ENCODE data around the gene TBC1D8B. TPM values are rescaled to one million over a fixed set of nuclear protein-coding genes. Genes with fewer than 3 reads are reported as not detected.
A peak's percentile ranks its signal among the peaks of the same experiment; 100 is the strongest.

TBC1D8B gene
- 0.05 and 0.55 TPM in 2 replicates for total RNA-seq (2011; cell fraction: chromatin; rRNA removed; ENCODE audit: low replicate concordance)
- 0.53 TPM in 1 of 2 replicates, not detected in the other for total RNA-seq (2011; cell fraction: nucleolus; rRNA removed)
- 0.15 and 0.31 TPM in 2 replicates for total RNA-seq (2011; cell fraction: nucleoplasm; rRNA removed)
- 0.08 TPM in 1 of 2 replicates, not detected in the other for total RNA-seq (2014; rRNA removed)
- 0.10 and 0.18 TPM in 2 replicates for total RNA-seq (2014; rRNA removed; fragmentation: Illumina TruSeq; extraction: Trizol)
- 0.07 and 0.11 TPM in 2 replicates for total RNA-seq (2015; rRNA removed; fragmentation: Illumina TruSeq; extraction: Trizol)
- 0.07 and 0.16 TPM in 2 replicates for total RNA-seq (2021)
- 0.13 TPM in 1 of 2 replicates, not detected in the other for polyA plus RNA-seq (2011; rRNA removed)
- polyA plus RNA-seq (2011; cell fraction: cytosol; rRNA removed) = 0.01 TPM in 1 of 2 replicates, not detected in the other
- polyA plus RNA-seq (2011; cell fraction: nucleus; rRNA removed) = 0.03 TPM in 1 of 2 replicates, not detected in the other
- 0.26 and 0.66 TPM in 2 replicates for polyA plus RNA-seq (2012)
- 0.19 and 0.36 TPM in 2 replicates for polyA plus RNA-seq (2014; fragmentation: Illumina TruSeq; extraction: Trizol)
- under 1 TPM; 0.04 to 0.08 TPM for polyA plus RNA-seq (2014; fragmentation: Nextera tagmentation; extraction: Ambion mirVana)
- polyA plus RNA-seq (2014; rRNA removed) = 0.12 and 0.30 TPM in 2 replicates
- polyA minus RNA-seq (2011; rRNA and poly(A)+ RNA removed) = 0.11 and 0.21 TPM in 2 replicates
- polyA minus RNA-seq (2011; cell fraction: cytosol; rRNA and poly(A)+ RNA removed) = not detected in 2 replicates
- not detected in 2 replicates for polyA minus RNA-seq (2011; cell fraction: nucleus; rRNA and poly(A)+ RNA removed)
- percentile 18 among the genes with signal in this experiment for Bru-seq, nascent RNA
- BruChase-seq, experiment 1, labeled RNA remaining after a 2-hour chase = percentile 17 among the genes with signal in this experiment
- BruChase-seq, experiment 2, labeled RNA remaining after a 6-hour chase = percentile 14 among the genes with signal in this experiment
- long read RNA-seq, experiment 1 = 0 reads
- long read RNA-seq, experiment 2 = 0 reads
- long read RNA-seq, experiment 3 = 0 reads

- DNase-seq (ENCODE audit: extremely low read depth in 1 of 4, low spot score in 3 of 4) = peak; percentile 13 to 56 (median 26)
- in situ Hi-C loops (cut with MboI) (no loop called here), intact Hi-C loops (cut with micrococcal nuclease) (no loop called here)
- Histone ChIP-seq H3K27ac (ENCODE audit: extremely low read depth, low read depth, low read length) (no peak within 1 kb of the TSS), H2AFZ (ENCODE audit: low read depth, low read length) (peak within 1 kb of the TSS; percentile 76), H3K4me1 (replicated peaks in 1 of 2; ENCODE audit: control insufficient read depth in 2 of 2, insufficient read depth in 2 of 2, low read length in 2 of 2) (no peaks in the 10 kb centered on the region), H3K4me3 (peak within 1 kb of the TSS; percentile 31; the same call in 1 of the 2 replicates), H3K9ac (ENCODE audit: insufficient read depth in 1 of 2, low read depth in 2 of 2, low read length in 2 of 2) (0 out of 4 replicates have a peak within 1 kb of the TSS, but pooled peaks of 1 of the 2 experiments have one; percentile 20), H3K36me3 (ENCODE audit: control insufficient read depth, insufficient read depth, low read length) (no peaks in the 10 kb centered on the region), H3K4me2 (ENCODE audit: insufficient read depth, low read length) (peak within 1 kb of the TSS; percentile 69), H3K9me3 (replicated peaks; ENCODE audit: control insufficient read depth, insufficient read depth, low read depth, low read length) (no peaks in the 10 kb centered on the region), H3K27me3 (ENCODE audit: control insufficient read depth in 2 of 2, insufficient read depth in 2 of 2, low read length in 2 of 2) (peaks cover 0 to 6% of the 10 kb centered on the region in 2 experiments; a peak in 2 of 5 replicates), H3K79me2 (ENCODE audit: control insufficient read depth, insufficient read depth, low read length) (no peaks in the 10 kb centered on the region), H4K20me1 (replicated peaks; ENCODE audit: control insufficient read depth, insufficient read depth, low read length) (no peaks in the 10 kb centered on the region), H3K9me1 (ENCODE audit: control insufficient read depth, insufficient read depth, low read length) (no peaks in the 10 kb centered on the region)
- no TSS peak for BruUV-seq (replicated peaks)
- WGBS (ENCODE audit: insufficient coverage, low coverage, missing lambda C conversion rate) = under 1% methylated on average over 21 of the region's 36 CpGs
- ChIA-PET POLR2A (no interaction called here), CTCF (ENCODE audit: low intra/inter-chr PET ratio) (no interaction called here)
- no peak for FAIRE-seq
- ATAC-seq = peak; percentile 99
- no peak for TF ChIP-seq ZNF511 (CRISPR knock-in tag; IDR thresholded peaks at IDR 0.05)
- TF ChIP-seq PCBP2 (IDR thresholded peaks at IDR 0.05; ENCODE audit: low read depth, low read length, poor library complexity, severe bottlenecking) = no peak
- TF ChIP-seq NEUROD1 (IDR thresholded peaks at IDR 0.05; ENCODE audit: borderline replicate concordance, low read depth, low read length, partially characterized antibody) = no peak
- no peak for TF ChIP-seq POLR2AphosphoS5 (IDR thresholded peaks at IDR 0.05; ENCODE audit: control insufficient read depth, insufficient read depth, low read depth, low read length)
- peak; percentile 50; the same call in 1 of the 2 replicates for TF ChIP-seq ZNF143 (CRISPR knock-in tag; IDR thresholded peaks at IDR 0.05)
- TF ChIP-seq ZNF384 (IDR thresholded peaks at IDR 0.05; ENCODE audit: low read depth, low read length) = no peak
- no peak for TF ChIP-seq HDAC2 (IDR thresholded peaks at IDR 0.05)
- TF ChIP-seq PHF8 (IDR thresholded peaks at IDR 0.05; ENCODE audit: borderline replicate concordance, low read length) = no peak
- TF ChIP-seq CCAR2 (IDR thresholded peaks at IDR 0.05; ENCODE audit: low read depth, low read length) = no peak
- 0 out of 2 replicates have a peak, but pooled peaks have one; percentile 11 for TF ChIP-seq CXXC5 (CRISPR knock-in tag; IDR thresholded peaks at IDR 0.05)
- no peak for TF ChIP-seq MEIS2 (IDR thresholded peaks at IDR 0.05; ENCODE audit: partially characterized antibody)
- no peak for TF ChIP-seq FIP1L1 (IDR thresholded peaks at IDR 0.05; ENCODE audit: low read depth, low read length, poor library complexity, severe bottlenecking)
- no peak for TF ChIP-seq KDM4B (IDR thresholded peaks at IDR 0.05; ENCODE audit: borderline replicate concordance in 2 of 2, low read depth in 1 of 2)
- no peak for TF ChIP-seq FOXM1 (IDR thresholded peaks at IDR 0.05; ENCODE audit: low read depth)
- no peak for TF ChIP-seq FOXM1 (CRISPR knock-in tag; IDR thresholded peaks at IDR 0.05; ENCODE audit: low read depth)
- no peak for TF ChIP-seq EP400 (IDR thresholded peaks at IDR 0.05)
- TF ChIP-seq BCOR (IDR thresholded peaks at IDR 0.05) = no peak
- TF ChIP-seq BMI1 (IDR thresholded peaks at IDR 0.05; ENCODE audit: low read length) = no peak
- TF ChIP-seq ZBTB8A (IDR thresholded peaks at IDR 0.05; ENCODE audit: partially characterized antibody) = no peak
Measured at GRCh38 chrX:106802388-106803275, at the start of gene TBC1D8B. Gene TBC1D8B (plus strand): TSS chrX:106802673. CDS start chrX:106802854, 181 bp downstream.
